ENCODE data around the gene MAG. TPM values are rescaled to one million over a fixed set of nuclear protein-coding genes. Genes with fewer than 3 reads are reported as not detected.

MAG gene
- total and polyA plus RNA-seq, 2 donors (not counting 1 experiment from before 2014, with no cell fraction given), result 0.50 TPM; not detected in 1

DNA sequence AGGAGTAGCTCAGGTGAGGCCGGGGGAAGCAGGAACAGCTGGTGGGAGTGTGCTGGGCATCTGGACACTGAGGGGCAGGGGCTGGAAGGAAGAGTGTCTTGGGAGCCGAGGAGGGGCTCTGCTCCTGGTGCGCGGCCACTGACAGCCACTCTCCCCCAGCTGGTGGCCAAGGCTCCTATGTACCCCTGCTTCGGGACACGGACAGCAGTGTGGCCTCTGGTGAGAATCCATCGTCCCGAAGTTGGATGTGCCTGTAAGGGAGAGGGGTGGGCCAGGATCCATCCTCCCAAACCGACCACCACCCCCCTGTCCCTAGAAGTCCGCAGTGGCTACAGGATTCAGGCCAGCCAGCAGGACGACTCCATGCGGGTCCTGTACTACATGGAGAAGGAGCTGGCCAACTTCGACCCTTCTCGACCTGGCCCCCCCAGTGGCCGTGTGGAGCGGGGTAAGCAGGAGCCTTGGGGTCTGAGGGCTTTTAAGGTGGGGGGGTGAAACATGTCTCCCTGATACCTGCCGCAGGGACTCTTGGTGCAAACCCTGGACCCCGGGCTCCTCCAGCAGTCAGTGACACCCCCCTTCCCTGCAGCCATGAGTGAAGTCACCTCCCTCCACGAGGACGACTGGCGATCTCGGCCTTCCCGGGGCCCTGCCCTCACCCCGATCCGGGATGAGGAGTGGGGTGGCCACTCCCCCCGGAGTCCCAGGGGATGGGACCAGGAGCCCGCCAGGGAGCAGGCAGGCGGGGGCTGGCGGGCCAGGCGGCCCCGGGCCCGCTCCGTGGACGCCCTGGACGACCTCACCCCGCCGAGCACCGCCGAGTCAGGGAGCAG, 25.2 kb upstream of the MAG start:
- no peaks in the 10 kb centered on the region for H3K27me3 ChIP-seq (ENCODE audit: control insufficient read depth, insufficient read depth, low read length)
- peaks cover 10% of the 10 kb centered on the region for H3K36me3 ChIP-seq (ENCODE audit: control insufficient read depth, insufficient read depth, low read length)
- H3K4me2 ChIP-seq (ENCODE audit: extremely low read depth, insufficient read depth, low read length), result peak overlapping the region; percentile 87
- no peak overlapping the region for H2AFZ ChIP-seq (ENCODE audit: low read length)
- H3K9me3 ChIP-seq (ENCODE audit: control insufficient read depth, insufficient read depth, low read depth, low read length), result no peaks in the 10 kb centered on the region
- H4K20me1 ChIP-seq (ENCODE audit: control insufficient read depth, extremely low read depth, insufficient read depth, low read length), result no peaks in the 10 kb centered on the region
- peak overlapping the region; percentile 81 to 96 (median 88) for H3K4me3 ChIP-seq (replicated peaks in 1 of 4; ENCODE audit: control extremely low read depth in 1 of 4, insufficient read depth in 1 of 4, low read depth in 3 of 4, low read length in 4 of 4)
- H3K79me2 ChIP-seq (ENCODE audit: control insufficient read depth, insufficient read depth, low read length), result peaks cover 12% of the 10 kb centered on the region
- H3K9ac ChIP-seq (ENCODE audit: insufficient read depth, low read length), result peak overlapping the region; percentile 89
- TF ChIP-seq, protein P1, sequence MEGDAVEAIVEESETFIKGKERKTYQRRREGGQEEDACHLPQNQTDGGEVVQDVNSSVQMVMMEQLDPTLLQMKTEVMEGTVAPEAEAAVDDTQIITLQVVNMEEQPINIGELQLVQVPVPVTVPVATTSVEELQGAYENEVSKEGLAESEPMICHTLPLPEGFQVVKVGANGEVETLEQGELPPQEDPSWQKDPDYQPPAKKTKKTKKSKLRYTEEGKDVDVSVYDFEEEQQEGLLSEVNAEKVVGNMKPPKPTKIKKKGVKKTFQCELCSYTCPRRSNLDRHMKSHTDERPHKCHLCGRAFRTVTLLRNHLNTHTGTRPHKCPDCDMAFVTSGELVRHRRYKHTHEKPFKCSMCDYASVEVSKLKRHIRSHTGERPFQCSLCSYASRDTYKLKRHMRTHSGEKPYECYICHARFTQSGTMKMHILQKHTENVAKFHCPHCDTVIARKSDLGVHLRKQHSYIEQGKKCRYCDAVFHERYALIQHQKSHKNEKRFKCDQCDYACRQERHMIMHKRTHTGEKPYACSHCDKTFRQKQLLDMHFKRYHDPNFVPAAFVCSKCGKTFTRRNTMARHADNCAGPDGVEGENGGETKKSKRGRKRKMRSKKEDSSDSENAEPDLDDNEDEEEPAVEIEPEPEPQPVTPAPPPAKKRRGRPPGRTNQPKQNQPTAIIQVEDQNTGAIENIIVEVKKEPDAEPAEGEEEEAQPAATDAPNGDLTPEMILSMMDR (conservative IDR thresholded peaks at IDR 0.05 in 1 of 2, IDR thresholded peaks at IDR 0.05 in 1 of 2; ENCODE audit: low read depth in 1 of 2, low read length in 2 of 2), result no peak
- TF ChIP-seq EZH2 (IDR thresholded peaks at IDR 0.05; ENCODE audit: low read length, missing control alignments), result no peak
- DNase-seq (ENCODE audit: low read depth in 2 of 2), result no peak
- H3K4me1 ChIP-seq (ENCODE audit: control insufficient read depth, extremely low read depth, insufficient read depth, low read length), result peaks cover 2% of the 10 kb centered on the region
- peak overlapping the region; percentile 78 for H3K27ac ChIP-seq (ENCODE audit: insufficient read depth, low read length)

- peaks cover 13% of the 10 kb centered on the region for H3K36me3 ChIP-seq (ENCODE audit: control insufficient read depth, insufficient read depth, low read length)
- H3K79me2 ChIP-seq (ENCODE audit: control insufficient read depth, insufficient read depth, low read length), result peaks cover 12% of the 10 kb centered on the region
- TF ChIP-seq, protein P1 (conservative IDR thresholded peaks at IDR 0.05 in 1 of 2, IDR thresholded peaks at IDR 0.05 in 1 of 2; ENCODE audit: low read depth in 1 of 2, low read length in 2 of 2), result no peak
- no peak for TF ChIP-seq EZH2 (IDR thresholded peaks at IDR 0.05; ENCODE audit: low read length, missing control alignments)
- H3K4me1 ChIP-seq (ENCODE audit: control insufficient read depth, extremely low read depth, insufficient read depth, low read length), result peaks cover 2% of the 10 kb centered on the region
- H3K9ac ChIP-seq (ENCODE audit: insufficient read depth, low read length), result peak overlapping the region; percentile 89
- DNase-seq (ENCODE audit: low read depth in 2 of 2), result peak in 1 of 2 donors; percentile 33
- H3K27ac ChIP-seq (ENCODE audit: insufficient read depth, low read length), result peak overlapping the region; percentile 78
- H3K4me3 ChIP-seq (replicated peaks in 1 of 4; ENCODE audit: control extremely low read depth in 1 of 4, insufficient read depth in 1 of 4, low read depth in 3 of 4, low read length in 4 of 4), result peak overlapping the region; percentile 81 to 96 (median 88)
- H4K20me1 ChIP-seq (ENCODE audit: control insufficient read depth, extremely low read depth, insufficient read depth, low read length), result no peaks in the 10 kb centered on the region
- H3K27me3 ChIP-seq (ENCODE audit: control insufficient read depth, insufficient read depth, low read length), result no peaks in the 10 kb centered on the region
- no peaks in the 10 kb centered on the region for H3K9me3 ChIP-seq (ENCODE audit: control insufficient read depth, insufficient read depth, low read depth, low read length)
- peak overlapping the region; percentile 87 for H3K4me2 ChIP-seq (ENCODE audit: extremely low read depth, insufficient read depth, low read length)
- H2AFZ ChIP-seq (ENCODE audit: low read length), result peak overlapping the region; percentile 49
Observed at GRCh38 chr19:35267353-35267817, 24.6 kb upstream of the MAG start.

DNA sequence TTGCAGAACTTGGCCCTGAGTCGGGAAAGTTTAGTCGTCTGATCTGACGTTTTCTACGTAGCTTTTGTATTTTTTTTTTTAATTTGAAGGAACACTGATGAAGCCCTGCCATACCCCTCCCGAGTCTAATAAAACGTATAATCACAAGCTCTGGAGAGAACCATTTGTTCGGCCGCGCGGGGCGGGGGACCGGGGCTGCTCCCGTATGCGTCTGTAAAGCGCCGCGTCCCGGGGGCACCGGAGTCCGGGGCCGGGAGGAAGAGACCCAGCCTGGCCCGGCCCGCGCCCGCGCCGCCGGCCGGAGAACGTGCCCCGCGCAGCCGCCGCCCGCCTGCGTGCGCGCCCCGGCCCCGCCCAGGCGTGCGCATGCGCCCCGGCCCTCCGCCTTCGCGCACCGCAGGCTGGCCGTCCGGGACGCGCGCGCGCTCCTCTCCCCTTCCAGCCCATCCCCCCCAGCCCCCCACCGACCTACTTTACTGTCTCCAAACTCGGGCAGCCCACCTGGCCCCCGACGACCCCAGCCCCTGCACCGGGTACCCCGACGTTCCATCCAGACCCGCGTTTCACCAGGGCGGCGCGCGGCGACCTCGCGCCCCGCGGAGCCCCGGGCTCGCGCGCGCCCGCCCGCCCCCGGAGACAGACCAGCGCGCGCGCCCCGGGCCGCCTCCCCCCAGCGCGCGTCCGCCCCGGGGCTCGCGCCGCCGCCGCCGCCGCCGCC, 24.0 kb upstream of the MAG start:
- no peaks in the 10 kb centered on the region for H3K27me3 ChIP-seq (ENCODE audit: control insufficient read depth, insufficient read depth, low read length)
- peaks cover 2% of the 10 kb centered on the region for H3K4me1 ChIP-seq (ENCODE audit: control insufficient read depth, extremely low read depth, insufficient read depth, low read length)
- H3K4me2 ChIP-seq (ENCODE audit: extremely low read depth, insufficient read depth, low read length), result peak overlapping the region; percentile 87
- H3K27ac ChIP-seq (ENCODE audit: insufficient read depth, low read length), result peak overlapping the region; percentile 78
- H4K20me1 ChIP-seq (ENCODE audit: control insufficient read depth, extremely low read depth, insufficient read depth, low read length), result no peaks in the 10 kb centered on the region
- H3K9me3 ChIP-seq (ENCODE audit: control insufficient read depth, insufficient read depth, low read depth, low read length), result no peaks in the 10 kb centered on the region
- peak overlapping the region; percentile 81 to 96 (median 88) for H3K4me3 ChIP-seq (replicated peaks in 1 of 4; ENCODE audit: control extremely low read depth in 1 of 4, insufficient read depth in 1 of 4, low read depth in 3 of 4, low read length in 4 of 4)
- peaks cover 14% of the 10 kb centered on the region for H3K36me3 ChIP-seq (ENCODE audit: control insufficient read depth, insufficient read depth, low read length)
- peaks cover 12% of the 10 kb centered on the region for H3K79me2 ChIP-seq (ENCODE audit: control insufficient read depth, insufficient read depth, low read length)
- DNase-seq (ENCODE audit: low read depth in 2 of 2), result peak; percentile 62 to 67
- no peak for TF ChIP-seq EZH2 (IDR thresholded peaks at IDR 0.05; ENCODE audit: low read length, missing control alignments)
- peak overlapping the region; percentile 49 for H2AFZ ChIP-seq (ENCODE audit: low read length)
- H3K9ac ChIP-seq (ENCODE audit: insufficient read depth, low read length), result peak overlapping the region; percentile 89

Data from fibroblast of lung (primary cell).